HL-60 (cell line): ENCODE measurements around the gene SERTAD1.

Source experiments
- GABPA ChIP-seq: IDR thresholded peaks from 2 replicates; pipeline ENCODE4 v1.6.1; 2012; ENCODE audit warnings: low read depth
- POLR2AphosphoS5 ChIP-seq: IDR thresholded peaks from 2 replicates; pipeline ENCODE4 v1.6.1; 2012; ENCODE audit warnings: low read depth
- SPI1 ChIP-seq: IDR thresholded peaks from 2 replicates; pipeline ENCODE4 v1.6.1; 2012; ENCODE audit warnings: low read depth, mild to moderate bottlenecking, borderline replicate concordance
- TF ChIP-seq, protein P1 (sequence below): IDR thresholded peaks from one replicate; pipeline ENCODE4 v1.5.1; 2011; ENCODE audit warnings: low read length, control low read depth, inconsistent platforms; ENCODE audit not compliant: insufficient read depth
- TF ChIP-seq, protein P2 (sequence below): IDR thresholded peaks from 2 replicates; pipeline ENCODE4 v1.6.1; 2012; ENCODE audit warnings: low read depth; ENCODE audit not compliant: insufficient replicate concordance

DNA sequence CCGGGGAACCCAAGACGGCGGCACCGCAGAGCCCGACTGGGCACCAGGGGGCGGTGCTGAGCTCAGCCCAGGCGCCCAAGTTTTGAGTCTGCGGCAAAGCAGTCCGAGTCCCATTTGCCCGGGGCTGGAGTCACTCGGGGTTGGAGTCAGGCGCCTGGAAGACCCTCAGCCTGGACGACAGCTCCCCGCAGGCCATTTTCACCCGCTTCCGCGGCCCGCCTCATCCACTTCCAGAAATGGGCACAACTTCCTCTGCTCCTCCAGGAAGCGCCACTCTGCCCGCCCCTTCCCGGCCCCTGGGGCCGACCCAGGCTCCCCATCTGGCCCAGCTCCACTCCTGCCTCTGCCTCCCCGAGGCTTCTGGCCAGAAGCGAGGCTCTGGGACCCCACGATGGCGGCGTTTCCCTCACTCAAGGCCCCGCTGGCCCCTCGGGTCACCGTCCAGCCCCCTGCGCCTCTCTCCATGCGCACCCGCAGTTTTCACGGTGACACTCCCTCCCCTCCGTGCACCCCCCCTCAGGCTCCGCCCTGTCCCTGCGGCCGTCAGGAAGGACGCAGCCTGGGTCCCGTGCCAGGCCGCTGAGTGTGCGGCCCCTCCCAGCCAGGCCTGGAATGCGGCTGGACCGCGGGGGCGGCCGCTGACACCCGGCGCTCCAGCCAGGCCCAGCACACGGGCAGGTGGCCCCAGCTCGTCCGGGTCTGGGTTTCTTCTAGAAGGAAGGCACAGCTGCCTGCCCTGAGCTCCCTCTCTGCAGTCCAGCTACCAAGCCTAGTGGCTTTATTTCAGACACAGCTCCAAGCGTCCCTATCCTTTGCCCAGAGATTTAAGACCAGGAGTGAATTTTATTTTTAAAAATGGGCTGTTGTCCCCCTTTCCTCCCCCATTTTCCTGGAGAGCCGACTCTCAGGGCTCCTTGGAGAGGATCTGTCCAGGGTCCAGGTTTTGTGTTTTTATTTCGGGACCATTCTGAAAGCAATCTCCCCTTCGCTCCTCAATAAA, 4.7 kb downstream of the SERTAD1 start:
- TF ChIP-seq, protein P1, sequence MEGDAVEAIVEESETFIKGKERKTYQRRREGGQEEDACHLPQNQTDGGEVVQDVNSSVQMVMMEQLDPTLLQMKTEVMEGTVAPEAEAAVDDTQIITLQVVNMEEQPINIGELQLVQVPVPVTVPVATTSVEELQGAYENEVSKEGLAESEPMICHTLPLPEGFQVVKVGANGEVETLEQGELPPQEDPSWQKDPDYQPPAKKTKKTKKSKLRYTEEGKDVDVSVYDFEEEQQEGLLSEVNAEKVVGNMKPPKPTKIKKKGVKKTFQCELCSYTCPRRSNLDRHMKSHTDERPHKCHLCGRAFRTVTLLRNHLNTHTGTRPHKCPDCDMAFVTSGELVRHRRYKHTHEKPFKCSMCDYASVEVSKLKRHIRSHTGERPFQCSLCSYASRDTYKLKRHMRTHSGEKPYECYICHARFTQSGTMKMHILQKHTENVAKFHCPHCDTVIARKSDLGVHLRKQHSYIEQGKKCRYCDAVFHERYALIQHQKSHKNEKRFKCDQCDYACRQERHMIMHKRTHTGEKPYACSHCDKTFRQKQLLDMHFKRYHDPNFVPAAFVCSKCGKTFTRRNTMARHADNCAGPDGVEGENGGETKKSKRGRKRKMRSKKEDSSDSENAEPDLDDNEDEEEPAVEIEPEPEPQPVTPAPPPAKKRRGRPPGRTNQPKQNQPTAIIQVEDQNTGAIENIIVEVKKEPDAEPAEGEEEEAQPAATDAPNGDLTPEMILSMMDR = peak; percentile 73
- peak; percentile 73 for TF ChIP-seq POLR2AphosphoS5
- TF ChIP-seq, protein P2, sequence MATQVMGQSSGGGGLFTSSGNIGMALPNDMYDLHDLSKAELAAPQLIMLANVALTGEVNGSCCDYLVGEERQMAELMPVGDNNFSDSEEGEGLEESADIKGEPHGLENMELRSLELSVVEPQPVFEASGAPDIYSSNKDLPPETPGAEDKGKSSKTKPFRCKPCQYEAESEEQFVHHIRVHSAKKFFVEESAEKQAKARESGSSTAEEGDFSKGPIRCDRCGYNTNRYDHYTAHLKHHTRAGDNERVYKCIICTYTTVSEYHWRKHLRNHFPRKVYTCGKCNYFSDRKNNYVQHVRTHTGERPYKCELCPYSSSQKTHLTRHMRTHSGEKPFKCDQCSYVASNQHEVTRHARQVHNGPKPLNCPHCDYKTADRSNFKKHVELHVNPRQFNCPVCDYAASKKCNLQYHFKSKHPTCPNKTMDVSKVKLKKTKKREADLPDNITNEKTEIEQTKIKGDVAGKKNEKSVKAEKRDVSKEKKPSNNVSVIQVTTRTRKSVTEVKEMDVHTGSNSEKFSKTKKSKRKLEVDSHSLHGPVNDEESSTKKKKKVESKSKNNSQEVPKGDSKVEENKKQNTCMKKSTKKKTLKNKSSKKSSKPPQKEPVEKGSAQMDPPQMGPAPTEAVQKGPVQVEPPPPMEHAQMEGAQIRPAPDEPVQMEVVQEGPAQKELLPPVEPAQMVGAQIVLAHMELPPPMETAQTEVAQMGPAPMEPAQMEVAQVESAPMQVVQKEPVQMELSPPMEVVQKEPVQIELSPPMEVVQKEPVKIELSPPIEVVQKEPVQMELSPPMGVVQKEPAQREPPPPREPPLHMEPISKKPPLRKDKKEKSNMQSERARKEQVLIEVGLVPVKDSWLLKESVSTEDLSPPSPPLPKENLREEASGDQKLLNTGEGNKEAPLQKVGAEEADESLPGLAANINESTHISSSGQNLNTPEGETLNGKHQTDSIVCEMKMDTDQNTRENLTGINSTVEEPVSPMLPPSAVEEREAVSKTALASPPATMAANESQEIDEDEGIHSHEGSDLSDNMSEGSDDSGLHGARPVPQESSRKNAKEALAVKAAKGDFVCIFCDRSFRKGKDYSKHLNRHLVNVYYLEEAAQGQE = peak; percentile 13
- TF ChIP-seq SPI1 = no peak
- TF ChIP-seq GABPA = no peak
